SK-N-SH treated with all-trans-retinoic acid at 6 μM for 48 hours (cell line): ENCODE measurements around the gene FRAS1.

Experiments used
- ARNTL ChIP-seq: fragments of 450-650 bp; formaldehyde crosslinking; IDR thresholded peaks from 2 replicates; pipeline ENCODE4 v1.5.0; 2020; ENCODE audit warnings: low read depth, mild to moderate bottlenecking, moderate library complexity, borderline replicate concordance
- CREB5 ChIP-seq: fragments of 250-450 bp; sonication (Bioruptor Pico); IDR thresholded peaks from 2 replicates; pipeline ENCODE4 v1.5.1; 2020; ENCODE audit warnings: low read depth, mild to moderate bottlenecking, moderate library complexity
- ESRRG ChIP-seq: fragments of 250-450 bp; sonication (Bioruptor Pico); IDR thresholded peaks from 2 replicates; pipeline ENCODE4 v1.6.1; 2021; ENCODE audit warnings: mild to moderate bottlenecking
- ISL1 ChIP-seq: fragments of 250-450 bp; sonication (Bioruptor Pico); IDR thresholded peaks from 2 replicates; pipeline ENCODE4 v2.1.2; 2022; ENCODE audit warnings: mild to moderate bottlenecking, moderate library complexity
- PATZ1 ChIP-seq: fragments of 250-450 bp; sonication (Bioruptor Pico); IDR thresholded peaks from 2 replicates; pipeline ENCODE4 v1.8.0; 2020; ENCODE audit warnings: mild to moderate bottlenecking, moderate library complexity, borderline replicate concordance
- POU6F1 ChIP-seq: fragments of 250-450 bp; sonication (Bioruptor Pico); IDR thresholded peaks from 2 replicates; pipeline ENCODE4 v1.8.0; 2021; ENCODE audit warnings: low read depth, mild to moderate bottlenecking, moderate library complexity, borderline replicate concordance
- RARB ChIP-seq: fragments of 250-450 bp; sonication (Bioruptor Pico); IDR thresholded peaks from 2 replicates; pipeline ENCODE4 v1.8.0; 2021; ENCODE audit warnings: mild to moderate bottlenecking, moderate library complexity
- ZFP3 ChIP-seq: fragments of 250-450 bp; sonication (Bioruptor Pico); IDR thresholded peaks from 2 replicates; pipeline ENCODE4 v1.5.0; 2020; ENCODE audit warnings: mild to moderate bottlenecking, moderate library complexity
- ZNF565 ChIP-seq: fragments of 450-650 bp; formaldehyde crosslinking; conservative IDR thresholded peaks from 2 replicates; pipeline ENCODE4 v1.5.0; 2020; ENCODE audit warnings: low read depth, mild to moderate bottlenecking, moderate library complexity
- ZNF70 ChIP-seq: fragments of 450-650 bp; formaldehyde crosslinking; IDR thresholded peaks from 2 replicates; pipeline ENCODE4 v1.5.0; 2020; ENCODE audit warnings: mild to moderate bottlenecking, moderate library complexity

GRCh38 chr4:78154972-78155590, 98.0 kb downstream of the FRAS1 start:
- TF ChIP-seq ZFP3 (no peak), RARB (CRISPR knock-in tag) (no peak), CREB5 (CRISPR knock-in tag) (no peak), ESRRG (no peak), ZNF70 (CRISPR knock-in tag) (no peak), ARNTL (CRISPR knock-in tag) (no peak), ZNF565 (no peak), ISL1 (no peak), POU6F1 (CRISPR knock-in tag) (no peak), PATZ1 (CRISPR knock-in tag) (no peak)
